Activated CD4-positive, alpha-beta T cell treated with anti-CD3 and anti-CD28 coated beads, Interleukin-2, Interleukin-6, amounts not matched to agents 100 ng/mL and 50 ng/mL, durations not matched to agents 16 hours and 8 hours (primary cell): ENCODE measurements around the gene MATN4.
A peak's percentile ranks its signal among the peaks of the same experiment; 100 is the strongest.

Source experiments
- DNase-seq: peaks from one replicate; pipeline ENCODE4 v3.0.0-alpha.2; 2020

Gene MATN4

DNA sequence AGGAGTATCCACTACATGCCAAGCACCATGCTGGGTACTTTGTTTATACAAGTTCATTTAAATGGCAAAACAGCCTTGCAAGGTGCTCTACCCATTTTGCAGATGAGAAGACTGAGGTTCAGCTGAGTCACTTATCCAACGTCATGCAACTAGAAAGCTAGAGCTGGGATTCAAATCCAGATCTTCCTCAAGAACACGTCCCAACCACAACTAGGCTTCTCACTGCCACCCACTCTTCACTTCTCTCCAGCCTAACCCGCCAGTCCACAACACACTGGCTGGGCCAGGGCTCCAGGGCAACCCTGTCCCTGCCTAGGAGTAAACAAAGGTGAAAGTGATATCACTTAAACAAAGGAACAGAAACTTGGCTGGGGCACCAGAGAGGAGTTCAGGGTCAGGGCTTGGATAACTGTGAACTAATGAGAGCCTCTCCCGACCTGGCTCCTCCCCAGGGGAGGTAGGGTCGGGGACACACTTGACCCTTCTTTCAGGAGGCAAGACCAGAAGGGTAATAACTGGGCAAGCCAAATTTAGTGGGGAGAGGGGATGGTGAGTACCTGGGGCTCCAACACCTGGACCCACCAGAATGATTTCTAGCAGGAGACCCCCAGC is 32.2 kb upstream of the MATN4 start:
- DNase-seq: no peak

DNA sequence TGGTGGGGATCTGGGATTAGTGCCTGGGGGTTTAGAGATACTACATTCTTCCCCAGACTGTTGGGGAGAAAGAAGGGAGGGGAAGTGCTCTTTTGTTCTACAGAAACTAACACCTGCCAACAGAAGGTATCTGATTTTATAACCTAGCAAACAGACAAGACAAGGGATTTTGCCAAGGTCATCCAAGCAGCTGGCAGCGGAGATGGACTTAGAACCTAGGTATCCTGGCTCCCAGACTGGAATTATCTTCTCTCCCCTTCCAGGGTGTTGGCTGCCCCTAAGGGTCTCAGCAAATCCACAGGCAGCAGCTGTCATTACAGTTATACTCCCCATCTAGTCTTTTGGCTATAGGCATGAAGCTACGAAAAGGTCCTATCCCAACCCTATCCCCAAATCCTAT is 31.7 kb upstream of the MATN4 start:
- no peak for DNase-seq

DNA sequence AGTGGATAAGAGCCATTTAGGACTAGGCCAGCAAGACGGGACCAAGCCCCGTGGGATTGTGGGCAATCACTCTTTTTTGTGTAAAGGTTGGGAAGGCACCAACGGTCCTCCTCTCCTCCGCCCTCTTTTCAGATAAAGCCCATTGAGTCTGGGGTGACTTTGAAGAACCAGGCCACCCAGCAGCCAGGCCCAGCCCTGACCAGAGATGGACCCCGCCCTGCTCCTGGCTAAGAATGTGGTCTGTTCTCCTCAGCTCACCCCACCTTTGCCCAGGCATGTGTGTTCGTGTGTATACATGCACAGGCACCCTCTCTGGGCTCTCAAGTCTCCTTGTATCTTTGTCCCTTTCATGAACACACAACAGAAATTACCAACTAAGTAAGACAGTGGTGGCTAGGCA is 31.0 kb upstream of the MATN4 start:
- DNase-seq: no peak

DNA sequence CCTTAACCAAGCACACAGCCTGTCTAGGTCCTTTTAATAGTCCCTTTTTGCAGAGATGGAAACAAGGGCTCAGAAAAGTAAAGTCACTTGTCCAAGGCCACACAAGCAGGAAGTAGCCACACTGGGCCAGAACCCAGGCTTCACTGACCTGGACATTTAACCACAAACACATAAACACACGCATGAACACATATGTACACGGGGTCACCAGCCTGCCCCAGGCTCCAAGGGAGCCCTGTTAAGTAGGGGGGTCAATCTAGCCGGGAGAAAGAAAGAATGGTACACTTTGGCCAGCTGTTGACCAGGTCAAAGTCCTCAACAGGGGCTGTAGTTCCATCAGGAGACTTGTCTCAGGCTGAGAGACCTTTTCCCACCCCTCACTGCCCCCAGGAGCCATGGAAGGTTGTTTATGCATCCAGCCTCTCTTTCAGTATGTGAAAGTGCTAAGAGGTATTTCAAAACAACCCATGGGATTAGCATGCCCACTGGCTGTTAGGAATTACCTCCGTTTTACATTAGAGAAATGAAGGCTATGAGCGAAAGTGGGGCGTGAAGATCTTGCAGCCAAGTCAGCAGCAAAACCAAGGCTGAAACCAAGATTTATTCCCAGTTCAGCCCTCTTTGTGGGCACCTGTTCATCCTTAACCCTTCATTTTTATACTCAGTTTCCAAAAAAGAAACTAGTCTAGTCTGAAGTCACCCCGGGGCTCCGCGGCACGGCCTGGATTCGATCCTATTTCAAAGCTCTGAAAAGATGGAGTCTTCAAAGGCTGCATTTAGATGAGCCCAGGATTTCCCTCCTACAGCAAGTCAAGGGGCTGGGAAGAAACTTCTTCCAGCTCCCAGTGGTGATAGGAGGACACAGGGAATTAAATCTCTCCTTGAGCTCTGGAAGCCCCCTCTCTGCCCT is 30.3 kb upstream of the MATN4 start:
- DNase-seq: no peak

DNA sequence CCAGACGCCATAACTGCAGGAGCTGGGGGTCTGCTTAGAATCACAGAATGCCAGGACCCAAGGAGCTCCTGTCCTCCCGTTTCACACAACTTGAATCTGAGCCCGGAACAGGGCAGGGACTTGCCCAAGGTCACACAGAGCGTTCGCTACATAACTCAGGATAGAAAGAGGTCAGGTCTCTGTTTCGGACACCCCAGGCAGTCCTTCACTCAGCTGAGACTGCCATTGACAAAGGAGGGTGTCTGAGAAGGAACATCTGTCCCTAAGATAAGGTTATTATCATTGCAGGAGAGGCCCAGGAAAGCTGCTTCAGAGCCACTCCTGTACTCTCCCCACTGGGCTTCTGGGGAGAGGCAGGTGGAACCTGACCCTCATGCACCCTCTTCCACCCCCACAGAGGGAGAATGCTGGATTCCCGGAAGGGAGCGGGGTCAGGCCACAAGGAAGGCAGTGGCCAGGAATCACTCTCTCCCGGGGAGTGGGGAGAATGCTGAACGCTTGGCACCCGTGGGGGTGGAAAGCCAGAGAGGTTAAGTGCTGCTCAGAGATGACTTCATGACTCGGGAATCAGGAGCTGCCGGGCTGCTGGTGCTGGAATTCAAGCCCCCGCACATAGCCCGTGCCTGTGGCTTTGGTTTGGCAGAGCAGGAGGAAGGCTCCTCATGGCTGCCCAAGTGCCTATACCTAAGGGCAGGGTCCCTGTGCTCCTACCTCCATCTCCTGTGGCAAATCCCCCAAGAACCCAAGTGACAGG is 29.4 kb upstream of the MATN4 start:
- no peak for DNase-seq

DNA sequence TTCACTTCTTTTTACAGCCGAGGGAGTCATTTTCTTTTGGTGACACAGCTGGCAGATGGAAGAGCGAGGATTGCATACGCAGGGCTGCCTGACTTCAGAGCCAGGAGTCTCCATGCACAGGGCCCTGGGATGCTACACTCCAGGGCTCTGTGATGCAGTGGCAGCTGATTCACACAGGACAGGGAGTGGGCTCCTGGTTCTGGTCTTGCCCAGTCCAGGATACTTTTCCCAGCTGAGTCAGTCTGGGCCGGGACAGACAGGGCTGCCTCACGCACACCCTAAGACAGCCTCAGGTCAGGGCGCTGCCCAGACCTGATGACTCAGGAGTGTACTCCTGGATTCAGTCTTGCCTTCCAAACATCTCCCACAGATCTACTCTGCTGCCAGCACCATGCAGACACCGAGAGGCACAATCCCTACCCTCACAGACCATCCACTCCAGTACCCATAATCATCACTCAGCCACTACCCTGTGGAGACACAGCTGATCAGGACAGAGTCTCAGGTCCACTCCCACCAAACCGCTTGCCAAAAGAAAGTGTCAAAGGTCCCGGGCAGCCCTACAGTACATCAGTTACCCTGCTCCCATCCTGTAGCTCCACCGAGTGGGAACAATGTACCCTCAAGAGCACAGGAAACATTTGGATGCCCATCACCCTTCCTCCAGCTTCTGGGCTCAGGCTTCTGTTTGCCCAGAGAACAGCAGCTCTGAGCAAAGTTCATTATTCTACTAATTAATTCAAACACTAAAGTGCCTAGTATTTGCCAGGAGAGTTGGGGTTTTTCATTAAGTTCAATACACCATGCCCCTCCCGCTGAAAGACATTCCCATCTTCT is 28.6 kb upstream of the MATN4 start:
- no peak for DNase-seq

DNA sequence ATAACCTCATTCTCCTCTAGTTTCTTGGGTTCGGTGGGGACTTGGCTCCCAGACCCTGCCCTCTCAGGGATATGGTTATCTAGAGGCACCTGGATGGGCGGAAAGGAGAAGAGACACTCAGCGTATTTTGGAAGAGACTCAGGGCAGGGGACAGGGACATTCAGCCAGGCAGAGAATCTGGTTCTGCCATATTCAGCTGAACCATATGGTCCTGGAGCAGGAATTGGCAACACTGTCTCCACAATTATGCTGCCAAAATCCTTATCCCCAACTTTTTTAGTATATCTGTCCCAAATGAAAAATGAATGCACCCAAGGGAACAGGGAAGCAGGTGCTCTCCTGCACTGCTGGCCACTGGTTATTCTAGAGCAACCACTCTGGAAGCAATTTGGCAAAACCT is 22.4 kb upstream of the MATN4 start:
- DNase-seq: no peak

DNA sequence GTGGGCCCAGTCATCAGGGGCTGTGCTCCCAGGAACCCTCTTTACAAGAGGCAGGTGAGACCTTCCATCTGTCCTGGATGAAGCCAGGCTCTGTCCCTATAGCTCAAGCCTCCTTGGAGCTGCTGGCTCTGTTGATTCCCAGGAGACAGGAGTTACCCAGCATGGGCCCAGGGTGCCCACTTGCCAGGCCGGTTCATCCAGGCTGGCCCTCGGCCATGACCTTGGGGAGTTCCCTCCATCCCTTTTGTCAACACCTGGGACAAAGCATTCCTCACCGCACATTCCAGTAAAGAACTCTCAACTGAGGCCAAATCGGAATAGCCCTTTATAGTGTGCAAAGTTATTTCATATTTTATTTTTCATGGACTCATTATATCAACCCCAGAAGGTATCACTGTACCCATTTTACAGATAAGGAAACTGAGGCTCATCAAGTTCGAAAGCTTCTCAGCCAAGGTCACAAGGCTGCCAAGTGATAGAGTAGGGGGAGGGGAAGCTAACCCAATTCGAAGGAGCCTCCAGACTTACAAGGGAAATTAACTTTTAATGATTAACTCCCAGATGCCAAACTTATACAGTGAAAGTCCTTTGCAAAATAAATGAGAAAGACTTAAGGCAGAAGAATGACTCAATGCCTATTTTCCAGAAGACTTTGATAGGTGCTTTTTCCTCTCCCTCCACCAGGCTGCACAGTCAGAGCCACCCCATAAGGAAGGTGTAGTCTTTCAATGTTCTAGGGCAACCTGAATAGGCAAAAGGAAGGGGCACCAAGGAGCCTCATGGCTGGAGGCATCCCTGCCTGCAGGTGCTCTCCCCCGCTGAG is 21.6 kb upstream of the MATN4 start:
- DNase-seq: no peak

DNA sequence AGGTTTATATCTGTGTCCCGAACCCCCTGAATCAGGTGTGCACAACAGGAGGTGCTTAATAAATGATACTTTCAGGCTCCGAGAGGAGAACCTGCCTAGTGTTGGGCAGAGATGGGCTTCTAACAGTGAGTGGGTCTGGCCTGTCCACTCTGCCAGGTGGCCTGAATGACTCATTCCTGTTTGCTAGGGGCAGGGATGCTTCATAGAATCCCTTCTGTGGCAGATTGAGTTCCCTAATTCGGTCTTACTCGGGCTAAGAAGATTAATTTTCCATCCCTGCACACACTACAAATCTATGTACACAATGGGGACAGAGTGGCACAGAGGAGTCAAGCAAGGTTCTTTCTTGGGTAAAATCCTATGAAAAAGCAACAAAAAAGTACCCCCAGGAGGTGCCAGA is 20.4 kb upstream of the MATN4 start:
- no peak for DNase-seq

DNA sequence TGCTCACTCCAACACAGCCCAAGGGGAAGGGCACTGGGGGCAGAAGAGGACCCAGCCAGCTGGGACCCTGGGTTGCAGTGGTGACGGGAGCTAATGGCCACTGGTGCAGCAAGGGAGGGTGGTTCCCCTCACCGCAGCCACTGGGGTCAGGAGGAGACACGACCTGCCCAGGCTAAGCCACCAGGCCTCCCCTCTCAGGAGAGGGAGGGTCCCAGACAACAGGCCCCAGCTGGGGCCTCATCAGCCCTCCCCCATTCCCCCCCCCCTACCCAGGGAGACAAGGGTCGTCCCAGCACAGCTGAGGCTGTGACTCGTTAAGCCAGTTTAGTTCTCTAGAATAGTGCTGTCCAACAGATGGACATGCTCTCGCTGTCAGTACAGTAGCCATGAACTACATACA is 17.3 kb upstream of the MATN4 start:
- no peak for DNase-seq

DNA sequence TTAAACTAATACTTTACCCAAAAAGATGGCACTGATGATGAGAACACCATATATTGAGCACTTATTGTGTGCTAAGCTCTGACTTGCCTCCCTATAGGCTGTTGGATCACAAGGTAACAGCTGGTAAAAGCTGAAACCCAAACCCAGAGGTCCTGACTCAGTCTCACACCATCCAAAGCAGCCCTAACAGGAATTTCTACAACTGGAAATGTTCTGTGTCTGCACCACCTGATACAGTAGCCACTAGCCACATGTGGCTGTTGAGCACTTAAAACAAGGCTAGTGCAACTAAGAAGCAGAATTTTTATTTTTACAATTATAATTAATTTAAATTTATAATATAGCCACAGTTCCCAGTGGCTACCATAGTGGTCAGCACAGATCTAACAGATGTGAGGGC is 15.6 kb upstream of the MATN4 start:
- no peak for DNase-seq

DNA sequence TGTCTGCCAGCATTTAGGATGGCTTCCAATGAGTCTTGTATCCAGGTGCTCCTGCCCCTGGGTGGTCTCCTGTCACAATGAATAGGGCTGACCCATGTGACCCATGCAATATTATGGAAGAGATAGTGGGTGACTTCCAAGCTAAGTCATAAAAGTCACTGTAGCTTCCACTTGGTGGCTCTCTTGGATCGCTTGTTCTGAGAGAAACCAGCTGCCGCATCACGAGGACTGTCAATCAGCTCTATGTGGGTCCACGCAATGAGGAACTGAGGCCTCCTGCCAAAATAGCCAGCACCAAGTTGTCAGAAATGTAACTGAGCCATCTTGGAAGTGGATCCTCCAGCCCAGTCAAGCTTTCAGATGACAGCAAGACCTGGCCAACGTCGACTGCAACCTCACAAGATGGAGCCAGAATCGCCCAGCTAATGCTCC is 14.9 kb upstream of the MATN4 start:
- DNase-seq: no peak

DNA sequence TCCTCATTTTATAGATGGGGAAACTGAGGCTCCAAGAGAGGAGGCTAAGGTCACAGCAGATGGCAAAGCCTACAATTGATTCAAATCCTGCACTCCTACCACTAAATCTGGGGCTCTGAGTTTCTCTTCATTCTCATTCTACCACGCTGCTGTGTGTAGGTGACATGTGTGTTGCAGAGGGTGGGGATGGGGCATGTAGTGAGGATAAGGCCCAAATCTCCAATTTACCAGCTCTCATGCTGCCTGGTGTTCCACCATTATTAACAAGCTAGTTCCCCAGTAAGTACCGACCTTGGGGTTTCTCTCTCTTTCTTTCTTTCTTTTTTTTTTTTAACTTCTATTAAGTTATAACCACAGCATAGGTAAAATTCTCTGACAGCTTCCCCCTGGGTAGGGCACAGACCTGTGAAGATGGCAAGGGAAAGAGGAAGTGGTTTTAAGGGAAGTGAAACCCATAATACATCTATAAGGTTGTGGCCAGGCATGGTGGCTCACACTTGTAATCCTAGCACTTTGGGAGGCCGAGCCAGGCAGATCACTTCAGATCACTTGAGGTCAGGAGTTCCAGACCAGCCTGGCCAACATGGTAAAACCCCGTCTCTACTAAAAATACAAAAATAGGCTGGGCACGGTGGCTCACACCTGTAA is 13.0 kb upstream of the MATN4 start:
- peak; percentile 61 for DNase-seq

DNA sequence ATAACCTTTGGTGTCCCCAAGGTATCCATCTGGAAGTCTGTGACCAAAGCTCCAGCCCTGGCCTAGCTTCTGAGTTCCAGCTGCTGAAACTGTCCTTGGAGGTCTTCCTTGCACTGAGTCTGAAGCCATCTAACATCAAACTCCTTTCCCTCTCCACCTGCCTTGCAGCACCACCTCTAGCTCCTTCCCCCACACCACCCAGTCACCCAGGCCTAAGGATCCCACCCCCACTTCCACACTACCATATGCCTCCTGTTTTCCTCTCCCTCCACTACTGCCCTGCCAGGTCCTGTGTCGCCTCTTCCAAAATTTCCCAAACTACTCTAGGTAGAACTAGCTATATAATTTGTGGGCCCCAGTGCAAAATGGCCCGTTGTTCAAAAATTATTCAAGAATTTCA is 10.8 kb upstream of the MATN4 start:
- DNase-seq: no peak

DNA sequence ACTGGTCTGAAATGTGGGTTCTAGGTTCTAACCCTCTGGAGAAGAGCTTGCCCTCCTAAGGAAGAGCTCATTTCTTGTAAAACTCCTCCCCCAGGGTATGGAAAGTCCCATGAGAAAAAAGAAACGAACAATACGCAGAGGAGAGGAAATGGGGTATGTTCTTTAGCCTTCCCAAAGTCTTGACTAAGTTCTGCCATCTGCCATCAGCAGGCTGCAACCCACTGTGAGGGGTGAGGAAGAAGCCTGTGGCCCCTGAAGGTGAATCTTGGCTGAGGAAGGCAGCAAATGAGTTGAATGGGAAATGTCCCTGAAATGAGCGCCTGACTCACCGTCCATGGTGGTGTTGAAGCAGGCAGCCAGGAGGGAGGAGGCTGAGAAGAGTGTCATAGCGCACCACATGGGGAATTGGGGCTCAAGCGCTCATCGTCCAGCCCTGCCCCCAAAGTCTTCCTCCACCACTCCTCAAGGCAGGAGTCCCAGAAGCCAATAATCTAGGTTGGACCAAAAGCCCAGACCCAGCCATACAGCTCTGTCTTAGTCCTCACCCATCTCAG is 10.4 kb upstream of the MATN4 start:
- DNase-seq: peak; percentile 30

DNA sequence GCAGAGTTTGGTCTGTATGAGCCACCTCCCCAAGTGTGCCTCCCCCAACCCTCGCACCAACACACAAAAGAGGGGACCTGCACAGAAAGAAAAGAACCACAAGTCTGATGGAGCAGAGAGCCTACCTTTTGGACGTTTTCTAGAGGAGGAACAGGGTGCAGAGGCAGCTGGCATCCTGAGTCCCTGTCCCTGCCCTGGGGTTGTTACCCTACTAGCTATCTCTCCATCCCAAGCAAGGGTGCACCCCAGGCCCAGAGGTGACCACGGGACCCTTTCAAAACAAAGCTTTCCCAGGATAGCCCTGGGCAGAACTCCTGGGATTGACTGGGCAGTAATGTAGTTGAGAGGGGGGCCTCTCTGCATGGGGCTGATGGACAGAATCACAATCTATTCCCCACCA is 9.7 kb upstream of the MATN4 start:
- DNase-seq: no peak

DNA sequence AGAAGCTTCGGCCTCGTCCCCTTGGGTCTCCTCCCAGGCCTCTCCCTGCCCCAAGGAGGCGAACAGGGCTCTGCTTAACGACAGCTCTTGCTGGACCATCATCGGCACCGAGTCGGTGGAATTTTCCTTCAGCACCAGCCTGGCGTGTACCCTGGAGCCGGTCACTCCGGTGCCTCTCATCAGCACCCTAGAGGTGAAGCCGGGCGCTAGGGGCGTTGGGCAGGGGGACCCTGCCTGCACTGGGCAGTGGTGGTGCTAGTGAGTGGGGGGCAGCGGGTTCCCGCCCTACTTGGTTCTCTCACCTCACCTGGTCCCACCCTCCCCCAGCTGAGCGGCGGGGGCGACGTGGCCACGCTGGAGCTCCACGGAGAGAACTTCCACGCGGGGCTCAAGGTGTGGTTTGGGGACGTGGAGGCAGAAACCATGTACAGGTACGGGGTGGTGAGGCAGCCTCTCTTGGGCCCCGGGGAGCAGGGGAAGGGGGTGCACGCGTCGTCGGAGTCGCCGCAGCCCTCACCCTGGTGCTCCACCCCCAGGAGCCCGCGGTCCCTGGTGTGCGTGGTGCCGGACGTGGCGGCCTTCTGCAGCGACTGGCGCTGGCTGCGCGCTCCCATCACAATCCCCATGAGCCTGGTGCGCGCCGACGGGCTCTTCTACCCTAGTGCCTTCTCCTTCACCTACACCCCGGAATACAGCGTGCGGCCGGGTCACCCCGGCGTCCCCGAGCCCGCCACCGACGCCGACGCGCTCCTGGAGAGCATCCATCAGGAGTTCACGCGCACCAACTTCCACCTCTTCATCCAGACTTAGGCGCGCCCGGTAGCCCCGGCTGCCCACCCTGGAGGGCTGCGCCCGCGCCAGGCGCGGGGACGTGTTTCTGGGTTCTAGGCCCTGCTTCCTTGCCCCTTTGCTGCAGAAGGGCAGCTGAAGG is 8.3 kb upstream of the MATN4 start:
- DNase-seq: no peak

DNA sequence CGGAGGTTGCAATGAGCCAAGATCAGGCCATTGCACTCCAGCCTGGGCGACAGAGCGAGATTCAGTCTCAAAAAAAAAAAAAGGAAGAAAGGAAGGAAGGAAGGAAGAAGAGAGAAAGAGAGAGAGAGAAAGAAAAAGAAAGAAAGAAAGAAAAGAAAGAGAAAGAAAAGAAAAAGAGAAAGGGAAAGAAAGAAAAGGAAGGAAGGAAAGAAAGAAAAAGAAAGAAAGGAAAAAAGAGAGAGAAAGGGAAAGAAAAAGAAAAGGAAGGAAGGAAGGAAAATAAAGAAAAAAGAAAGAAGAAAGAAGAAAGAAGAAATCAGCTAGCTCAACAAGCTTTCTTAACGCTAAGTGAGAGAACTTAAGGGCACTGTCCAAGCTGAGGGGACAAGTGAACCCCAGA is 7.6 kb upstream of the MATN4 start:
- DNase-seq: no peak

DNA sequence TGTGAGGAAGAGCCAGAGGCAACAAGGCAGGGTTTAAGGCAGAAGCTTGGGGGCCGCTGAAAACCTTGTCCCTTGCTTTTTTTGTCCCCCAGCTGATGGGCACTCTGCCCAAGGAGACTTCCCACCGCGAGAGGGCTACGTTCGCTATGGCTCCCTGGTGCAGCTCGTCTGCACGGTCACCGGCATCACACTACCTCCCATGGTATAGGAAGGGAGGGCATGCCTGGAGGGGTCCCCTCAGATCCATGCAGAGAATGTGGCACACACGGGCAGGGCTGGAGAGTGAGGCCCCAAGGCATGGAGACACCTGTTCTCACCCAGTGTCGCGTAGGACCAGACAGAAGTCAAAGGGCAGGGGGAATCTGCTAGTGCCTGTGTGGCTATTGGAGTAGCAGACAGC is 5.8 kb upstream of the MATN4 start:
- no peak for DNase-seq
